ENCODE data around the gene LRRC1.

GRCh38 chr6:53861518-53861917 is 66.7 kb downstream of the LRRC1 start:
- TF ChIP-seq NRF1 (IDR thresholded peaks at IDR 0.05; ENCODE audit: low read depth, low read length) (no peak), EZH2 (IDR thresholded peaks at IDR 0.05; ENCODE audit: low read depth, low read length, severe bottlenecking) (no peak), CTCF (IDR thresholded peaks at IDR 0.05; ENCODE audit: control extremely low read depth in 1 of 3, insufficient read depth in 1 of 3, low read depth in 1 of 3, low read length in 3 of 3) (no peak), SIN3A (conservative IDR thresholded peaks at IDR 0.05 in 1 of 2, IDR thresholded peaks at IDR 0.05 in 1 of 2; ENCODE audit: low read depth in 1 of 2, low read length in 2 of 2) (no peak), RNF2 (IDR thresholded peaks at IDR 0.05; ENCODE audit: borderline replicate concordance, low read depth, low read length, missing control alignments, poor library complexity, severe bottlenecking) (no peak), CBX8 (IDR thresholded peaks at IDR 0.05; ENCODE audit: borderline replicate concordance, low read depth, low read length) (no peak), POLR2A (IDR thresholded peaks at IDR 0.05; ENCODE audit: control extremely low read depth in 1 of 2, low read depth in 2 of 2, low read length in 2 of 2) (no peak), SIX5 (IDR thresholded peaks at IDR 0.05; ENCODE audit: low read depth, low read length) (no peak), POLR2AphosphoS5 (IDR thresholded peaks at IDR 0.05; ENCODE audit: low read depth, low read length) (no peak)
- TF ChIP-seq, protein P1, sequence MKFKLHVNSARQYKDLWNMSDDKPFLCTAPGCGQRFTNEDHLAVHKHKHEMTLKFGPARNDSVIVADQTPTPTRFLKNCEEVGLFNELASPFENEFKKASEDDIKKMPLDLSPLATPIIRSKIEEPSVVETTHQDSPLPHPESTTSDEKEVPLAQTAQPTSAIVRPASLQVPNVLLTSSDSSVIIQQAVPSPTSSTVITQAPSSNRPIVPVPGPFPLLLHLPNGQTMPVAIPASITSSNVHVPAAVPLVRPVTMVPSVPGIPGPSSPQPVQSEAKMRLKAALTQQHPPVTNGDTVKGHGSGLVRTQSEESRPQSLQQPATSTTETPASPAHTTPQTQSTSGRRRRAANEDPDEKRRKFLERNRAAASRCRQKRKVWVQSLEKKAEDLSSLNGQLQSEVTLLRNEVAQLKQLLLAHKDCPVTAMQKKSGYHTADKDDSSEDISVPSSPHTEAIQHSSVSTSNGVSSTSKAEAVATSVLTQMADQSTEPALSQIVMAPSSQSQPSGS (IDR thresholded peaks at IDR 0.05; ENCODE audit: low read length) = no peak
